Kidney glomerular epithelial cell (primary cell): Measurements from ENCODE around the gene CCDC188.

Experiments used
- DNase-seq: peaks from one replicate; lab custom pipeline; 2025; lab: John Stamatoyannopoulos, UW

Gene CCDC188

GRCh38 chr22:20105456-20106204 lies 45.2 kb downstream of the CCDC188 start:
- DNase-seq = no peak

GRCh38 chr22:20102203-20102780 lies 48.6 kb downstream of the CCDC188 start:
- no peak for DNase-seq

DNA sequence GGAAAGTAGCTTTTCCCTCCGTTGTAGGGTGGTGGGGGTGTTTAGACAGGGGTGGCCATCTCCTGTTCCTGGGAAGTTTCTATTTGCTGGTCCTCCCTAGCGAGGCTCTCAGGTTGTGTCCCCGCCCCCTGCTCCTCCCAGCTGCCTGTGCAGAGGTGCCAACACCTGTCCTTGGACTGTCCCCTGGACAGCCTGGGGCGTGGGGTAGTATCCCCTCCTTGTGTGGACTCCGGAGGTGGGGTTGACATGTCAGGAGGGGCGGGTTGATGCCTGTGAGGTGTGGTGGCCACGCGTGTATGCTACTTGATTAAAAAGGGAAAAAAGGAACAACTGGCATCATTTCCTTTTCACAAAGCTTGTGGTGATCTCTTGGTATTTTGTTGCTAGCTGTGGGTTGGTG lies 49.2 kb downstream of the CCDC188 start:
- no peak for DNase-seq

DNA sequence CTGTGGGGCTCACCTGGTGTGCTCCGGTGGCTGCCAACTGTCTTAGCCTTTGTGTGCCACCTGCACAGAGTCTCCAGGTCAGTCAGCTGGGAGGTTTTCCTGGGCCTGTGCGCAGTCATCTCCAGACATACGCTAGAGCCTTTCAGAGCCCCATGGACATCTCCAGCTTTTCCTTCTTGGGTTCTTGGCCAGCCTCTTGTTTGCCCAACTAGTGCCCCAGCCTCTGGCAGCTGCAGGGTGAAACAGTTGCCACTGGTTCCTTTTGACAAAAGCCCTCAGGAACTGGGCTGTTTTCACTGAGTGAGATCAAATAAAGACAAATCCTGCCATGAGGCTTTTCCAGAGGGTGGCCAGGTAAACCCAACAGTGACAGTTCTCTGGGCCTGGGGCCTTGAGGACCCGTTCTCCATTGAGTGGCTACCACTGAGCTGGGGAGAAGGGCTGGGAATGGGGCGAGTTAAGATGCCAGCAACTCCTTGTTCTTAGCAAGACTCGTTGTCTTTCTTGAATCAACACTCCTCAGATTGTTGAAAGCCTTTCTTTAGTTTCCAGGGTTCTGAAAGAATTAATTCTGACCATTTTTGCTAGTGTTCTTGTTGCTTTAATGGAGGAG lies 51.6 kb downstream of the CCDC188 start:
- no peak for DNase-seq
